Common myeloid progenitor, CD34-positive (primary cell): ENCODE results near the gene ICOSLG. TPM values are rescaled to one million over a fixed set of nuclear protein-coding genes. Genes with fewer than 3 reads are reported as not detected.
"Not testable (repeated sequence)": the region's sequence is repeated elsewhere in the genome, so short reads cannot be mapped to it uniquely, and the experiment has no call there.

Experiments
- CTCF ChIA-PET: fragments of 350-600 bp; sonication (Branson Sonifier 250); formaldehyde crosslinking; loops from one replicate; lab custom pipeline; 2021; ENCODE audit warnings: antibody characterized with exemption; lab: Charles Lee
- POLR2A ChIA-PET: fragments of 350-600 bp; sonication (Branson Sonifier 250); formaldehyde crosslinking; loops from one replicate; lab custom pipeline; 2021; ENCODE audit warnings: antibody characterized with exemption; lab: Charles Lee
- DNase-seq, 3 donors: peaks; one replicate each; pipeline versions ENCODE4 v3.0.0 to v3.0.0-alpha.2; 2013
- H3K27ac ChIP-seq, 2 experiments: 1 replicate in 1 of 2; 2 replicates in 1 of 2; pipeline ENCODE4 v1.7.0; 2013; ENCODE audit warnings: inconsistent platforms in 2 of 2, low read length in 2 of 2, mild to moderate bottlenecking in 2 of 2, low read depth in 1 of 2, moderate library complexity in 1 of 2; ENCODE audit not compliant: severe bottlenecking in 2 of 2, insufficient read depth in 1 of 2, poor library complexity in 1 of 2
- H3K27me3 ChIP-seq, 5 experiments: replicated peaks in 2 of 5; 1 replicate in 3 of 5; 2 replicates in 2 of 5; pipeline versions ENCODE4 v1.6.1 to v1.7.0; 2013; ENCODE audit warnings: low read length in 4 of 5, mild to moderate bottlenecking in 2 of 5, moderate library complexity in 2 of 5, inconsistent platforms in 1 of 5; ENCODE audit not compliant: insufficient read depth in 5 of 5, control insufficient read depth in 4 of 5
- H3K36me3 ChIP-seq, 4 experiments: 1 replicate in 2 of 4; 2 replicates in 2 of 4; pipeline versions ENCODE4 v1.6.1 to v1.7.0; 2013; ENCODE audit warnings: low read length in 3 of 4, control low read depth in 1 of 4, mild to moderate bottlenecking in 1 of 4; ENCODE audit not compliant: control insufficient read depth in 4 of 4, insufficient read depth in 4 of 4
- H3K4me1 ChIP-seq, 4 experiments: 1 replicate in 3 of 4; 2 replicates in 1 of 4; pipeline versions ENCODE4 v1.6.1 to v1.7.1; 2013; ENCODE audit warnings: low read length in 3 of 4, mild to moderate bottlenecking in 3 of 4, control low read depth in 1 of 4, inconsistent platforms in 1 of 4, moderate library complexity in 1 of 4; ENCODE audit not compliant: control insufficient read depth in 4 of 4, insufficient read depth in 4 of 4; ENCODE audit errors: control extremely low read depth in 1 of 4
- H3K4me3 ChIP-seq, 7 experiments: 1 replicate in 4 of 7; 2 replicates in 3 of 7; pipeline versions ENCODE4 v1.5.1 to v1.7.0; 2013; ENCODE audit warnings: mild to moderate bottlenecking in 7 of 7, low read length in 6 of 7, moderate library complexity in 6 of 7, inconsistent platforms in 2 of 7, low read depth in 2 of 7, control low read depth in 1 of 7; ENCODE audit not compliant: insufficient read depth in 4 of 7, control insufficient read depth in 1 of 7; ENCODE audit errors: extremely low read depth in 1 of 7
- H3K9me3 ChIP-seq, 5 experiments: 1 replicate in 4 of 5; 2 replicates in 1 of 5; pipeline versions ENCODE4 v1.6.1 to v1.7.1; 2013; ENCODE audit warnings: low read length in 4 of 5, mild to moderate bottlenecking in 2 of 5, inconsistent platforms in 1 of 5, low read depth in 1 of 5, moderate library complexity in 1 of 5; ENCODE audit not compliant: control insufficient read depth in 4 of 5, insufficient read depth in 2 of 5; ENCODE audit errors: control extremely low read depth in 1 of 5
- WGBS: methylation state at CpG from one replicate; pipeline ENCODE4 v1.1.5; 2013; ENCODE audit not compliant: insufficient coverage; 5-methylcytosine and 5-hydroxymethylcytosine counted together
- polyA plus RNA-seq: library from polyadenylated mRNA; unstranded; fragments of 120-200 nt; gene quantifications from one replicate; pipeline ENCODE4 v1.2.1, GENCODE V29; 2013

The ICOSLG gene, protein sequence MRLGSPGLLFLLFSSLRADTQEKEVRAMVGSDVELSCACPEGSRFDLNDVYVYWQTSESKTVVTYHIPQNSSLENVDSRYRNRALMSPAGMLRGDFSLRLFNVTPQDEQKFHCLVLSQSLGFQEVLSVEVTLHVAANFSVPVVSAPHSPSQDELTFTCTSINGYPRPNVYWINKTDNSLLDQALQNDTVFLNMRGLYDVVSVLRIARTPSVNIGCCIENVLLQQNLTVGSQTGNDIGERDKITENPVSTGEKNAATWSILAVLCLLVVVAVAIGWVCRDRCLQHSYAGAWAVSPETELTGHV
- 3.4 TPM for polyA plus RNA-seq

DNA sequence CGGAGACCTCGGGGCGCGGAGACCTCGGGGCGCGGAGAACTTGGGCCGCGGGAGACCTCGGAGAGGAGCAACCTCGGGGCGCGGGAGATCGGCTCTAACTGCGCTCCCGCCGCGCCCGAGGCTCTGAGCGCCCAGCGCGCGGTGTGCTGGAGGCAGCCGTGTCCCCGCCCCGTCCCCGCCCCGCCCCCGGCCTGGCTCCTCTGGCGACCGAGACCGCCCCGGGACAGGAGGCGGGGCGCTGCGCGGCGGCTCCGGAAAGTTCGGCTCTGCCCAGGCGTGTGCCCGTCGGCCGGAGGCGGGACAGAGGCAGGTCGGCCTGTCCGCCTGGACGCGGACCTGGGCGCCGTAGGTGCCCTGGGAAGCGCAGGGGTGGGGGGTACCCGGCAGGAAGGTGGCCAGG, at the start of gene ICOSLG:
Gene ICOSLG, minus strand, starts transcription at position 102 of the 400 bp plus-strand sequence. CDS start 126 bp downstream, outside the sequence.
- H3K36me3 ChIP-seq, POLR2A ChIA-PET, H3K27ac ChIP-seq, H3K4me3 ChIP-seq, CTCF ChIA-PET, DNase-seq, H3K4me1 ChIP-seq, H3K9me3 ChIP-seq, H3K27me3 ChIP-seq: not testable (repeated sequence)
- no CpG with 5 or more reads among the region's 53 CpGs for WGBS

DNA sequence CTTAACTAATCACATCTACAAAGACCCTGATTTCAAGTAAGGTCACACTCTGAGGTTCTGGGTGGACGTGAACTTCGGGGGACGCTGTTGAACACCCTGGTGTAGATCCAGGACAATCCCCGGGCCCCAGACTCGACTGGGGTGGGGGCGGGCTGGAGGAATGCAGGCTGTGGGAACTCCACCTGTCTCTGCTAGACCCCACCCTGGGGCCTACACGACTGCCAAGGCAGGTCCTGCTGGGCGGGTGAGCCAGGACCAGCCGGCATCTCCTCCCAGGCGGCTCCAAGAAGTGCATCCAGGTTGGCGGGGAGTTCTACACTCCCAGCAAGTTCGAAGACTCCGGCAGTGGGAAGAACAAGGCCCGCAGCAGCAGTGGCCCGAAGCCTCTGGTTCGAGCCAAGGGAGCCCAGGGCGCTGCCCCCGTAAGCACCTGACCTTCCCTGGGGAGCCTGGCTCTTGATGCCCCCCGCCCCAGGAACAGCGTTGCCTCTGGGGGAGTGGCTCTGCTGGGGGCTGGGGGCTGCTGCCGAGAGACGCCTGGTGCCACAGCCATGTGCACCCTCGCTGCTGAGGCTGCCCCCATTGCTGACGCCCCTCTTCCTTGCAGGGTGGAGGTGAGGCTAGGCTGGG, 48.8 kb upstream of the ICOSLG start:
- POLR2A ChIA-PET, result no interaction called here
- H3K36me3 ChIP-seq, result no peaks in the 10 kb centered on the region
- peaks cover 0 to 14% (median 8%) of the 10 kb centered on the region in 4 experiments for H3K4me1 ChIP-seq
- no peaks in the 10 kb centered on the region for H3K27me3 ChIP-seq
- no peak for DNase-seq
- CTCF ChIA-PET, result no interaction called here
- H3K27ac ChIP-seq, result no peak overlapping the region
- WGBS, result 94% methylated on average over 23 of the region's 24 CpGs
- no peak overlapping the region for H3K4me3 ChIP-seq
- H3K9me3 ChIP-seq, result no peaks in the 10 kb centered on the region

DNA sequence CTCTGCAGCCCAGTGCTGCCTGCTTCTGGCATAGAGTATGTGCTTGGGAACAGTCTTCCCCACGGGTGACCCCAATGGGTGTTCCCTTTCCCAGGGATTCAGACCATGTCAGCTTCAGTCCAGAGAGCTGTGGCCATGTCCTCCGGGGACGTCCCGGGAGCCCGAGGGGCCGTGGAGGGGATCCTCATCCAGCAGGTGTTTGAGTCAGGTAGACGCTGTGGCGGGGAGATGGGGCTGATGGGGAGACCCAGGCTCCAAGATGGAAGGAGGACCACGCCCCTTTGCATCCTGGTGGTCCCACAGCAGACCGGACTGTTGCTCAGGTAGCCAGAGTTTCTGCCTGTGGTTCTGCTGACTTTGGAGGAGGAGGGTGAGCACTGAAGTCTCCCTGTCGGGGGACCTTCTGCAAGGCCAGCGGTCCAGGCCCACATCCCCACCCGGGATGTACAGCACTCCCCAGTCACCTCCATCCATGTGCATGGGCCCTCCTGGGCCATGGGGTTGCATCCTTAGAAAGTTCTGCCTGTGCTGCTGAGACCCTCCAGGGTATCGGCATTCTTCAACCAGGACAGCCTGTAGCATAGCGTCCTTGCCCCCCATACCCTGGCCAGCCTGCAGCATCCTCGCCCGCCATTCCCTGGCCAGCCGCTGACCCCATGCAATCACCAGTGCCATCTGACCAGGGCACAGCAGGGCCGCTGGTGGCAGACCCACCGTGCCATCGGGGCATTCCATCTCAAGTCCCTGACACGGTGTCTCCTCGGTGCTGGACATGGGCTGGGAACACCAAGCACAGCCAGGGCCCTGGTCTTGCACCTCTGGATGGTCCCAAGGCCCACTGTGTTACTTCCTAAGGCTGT, 47.7 kb upstream of the ICOSLG start:
- no peak for DNase-seq
- WGBS, result 98% methylated on average over 19 of the region's 23 CpGs
- ChIA-PET CTCF (interaction anchor here (1.5 kb wide), 1 partner anchor 22 kb away, joined by 4 read pairs; no protein-coding TSS in a partner anchor), POLR2A (no interaction called here)
- Histone ChIP-seq H3K27ac (no peak overlapping the region), H3K27me3 (no peaks in the 10 kb centered on the region), H3K4me1 (peaks cover 0 to 22% (median 16%) of the 10 kb centered on the region in 4 experiments), H3K4me3 (no peak overlapping the region), H3K36me3 (no peaks in the 10 kb centered on the region), H3K9me3 (no peaks in the 10 kb centered on the region)

DNA sequence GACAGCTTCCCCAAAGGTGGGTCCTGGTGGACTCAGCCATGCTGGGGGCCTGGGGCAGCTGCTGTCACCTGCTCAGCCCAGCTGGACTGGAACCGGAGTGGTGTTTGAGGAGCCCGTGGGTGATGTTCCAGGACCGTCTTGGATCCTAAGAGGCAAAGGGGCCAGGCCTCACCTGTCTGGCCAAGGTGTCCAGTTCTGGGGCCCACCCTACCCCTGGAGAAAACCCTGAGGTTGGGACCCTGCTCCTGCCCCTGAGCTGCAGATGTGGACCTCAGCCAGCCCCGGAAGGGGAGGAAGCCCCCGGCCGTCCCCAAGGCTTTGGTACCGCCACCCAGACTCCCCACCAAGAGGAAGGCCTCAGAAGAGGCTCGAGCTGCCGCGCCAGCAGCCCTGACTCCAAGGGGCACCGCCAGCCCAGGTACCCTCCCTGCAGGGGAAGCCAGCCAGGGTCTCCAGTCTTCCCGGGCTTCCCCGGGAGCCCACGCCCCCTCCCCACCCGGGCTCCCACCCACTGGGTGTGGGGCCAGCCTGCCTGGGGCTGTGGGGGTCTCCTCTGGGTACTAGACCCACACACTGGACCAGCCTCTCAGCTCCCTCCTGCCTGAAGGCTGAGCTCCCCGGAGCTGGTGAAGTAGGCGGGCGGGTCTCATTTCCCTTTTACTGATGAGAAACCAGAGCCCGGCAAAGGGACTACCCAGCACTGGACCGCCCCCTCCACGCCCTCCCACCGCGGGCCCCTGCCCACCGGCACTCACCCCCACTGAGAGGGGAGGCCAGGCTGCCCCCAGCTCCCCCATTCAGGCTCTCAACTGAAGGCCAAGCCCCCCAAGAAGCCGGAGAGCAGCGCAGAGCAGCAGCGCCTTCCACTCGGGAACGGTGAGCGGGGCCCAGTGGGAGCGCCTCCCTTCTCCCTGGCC, 46.2 kb upstream of the ICOSLG start:
- WGBS, result 86% methylated on average over 22 of the region's 31 CpGs
- no peaks in the 10 kb centered on the region for H3K9me3 ChIP-seq
- H3K4me3 ChIP-seq, result no peak overlapping the region
- CTCF ChIA-PET, result interaction anchor here (1.5 to 1.7 kb wide), 2 partner anchors 11 to 21 kb away, joined by 4 to 10 read pairs; no protein-coding TSS in a partner anchor
- POLR2A ChIA-PET, result no interaction called here
- DNase-seq, result no peak
- peaks cover 0 to 22% (median 16%) of the 10 kb centered on the region in 4 experiments for H3K4me1 ChIP-seq
- H3K27me3 ChIP-seq, result no peaks in the 10 kb centered on the region
- no peak overlapping the region for H3K27ac ChIP-seq
- H3K36me3 ChIP-seq, result no peaks in the 10 kb centered on the region

DNA sequence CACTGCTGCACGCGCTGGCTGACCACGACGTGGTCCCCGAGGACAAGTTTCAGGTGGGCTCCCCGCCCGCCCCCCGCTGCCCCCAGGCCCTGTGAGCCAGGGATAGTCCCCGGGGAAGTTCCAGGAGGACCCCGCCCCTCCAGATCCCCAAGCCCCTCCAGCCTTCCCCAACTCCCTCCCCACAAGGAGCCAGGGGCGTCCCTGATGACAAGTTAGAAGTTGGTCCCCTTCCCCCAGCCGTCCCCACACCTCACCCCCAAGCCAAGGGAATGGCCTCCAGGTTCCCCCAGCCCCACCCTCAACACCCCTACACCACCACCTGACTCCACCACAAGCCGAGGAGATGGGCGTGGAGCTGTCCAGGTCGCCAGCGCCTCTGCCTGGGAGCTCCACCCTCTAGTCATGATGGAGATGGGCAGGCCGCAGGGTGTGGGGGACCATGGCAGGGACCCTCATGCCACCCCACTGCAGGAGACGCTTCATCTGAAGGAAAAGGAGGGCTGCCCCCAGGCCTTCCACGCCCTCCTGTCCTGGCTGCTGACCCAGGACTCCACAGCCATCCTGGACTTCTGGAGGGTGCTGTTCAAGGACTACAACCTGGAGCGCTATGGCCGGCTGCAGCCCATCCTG, 45.5 kb upstream of the ICOSLG start:
- DNase-seq, result no peak
- WGBS, result 81% methylated on average over 12 of the region's 21 CpGs
- Histone ChIP-seq H3K27me3 (no peaks in the 10 kb centered on the region), H3K4me3 (peak overlapping the region in 1 of 7 experiments; percentile 38), H3K9me3 (no peaks in the 10 kb centered on the region), H3K36me3 (no peaks in the 10 kb centered on the region), H3K27ac (no peak overlapping the region), H3K4me1 (peaks cover 0 to 22% (median 16%) of the 10 kb centered on the region in 4 experiments)
- POLR2A ChIA-PET, result no interaction called here
- CTCF ChIA-PET, result interaction anchor here (1.5 to 1.7 kb wide), 2 partner anchors 12 kb away, joined by 6 to 10 read pairs; no protein-coding TSS in a partner anchor
